Measurements from ENCODE around the gene ACKR1. TPM values are rescaled to one million over a fixed set of nuclear protein-coding genes. Genes with fewer than 3 reads are reported as not detected.

The ACKR1 gene
- total RNA-seq, 2 experiments from 2014 or later: not detected

GRCh38 chr1:159175571-159175970 lies 29.1 kb upstream of the ACKR1 start:
- POLR2A ChIA-PET: no interaction called here
- H3K27ac Mint-ChIP-seq: no peak overlapping the region
- ATAC-seq (ENCODE audit: low read depth): no peak

GRCh38 chr1:159177272-159177907 lies 27.3 kb upstream of the ACKR1 start:
- DNase-seq (no peak), ATAC-seq (ENCODE audit: low read depth) (peak; percentile 58)
- H3K4me3 Mint-ChIP-seq: no peak overlapping the region
- no peaks in the 10 kb centered on the region for H3K9me3 Mint-ChIP-seq
- H3K27me3 Mint-ChIP-seq: peaks cover 36% of the 10 kb centered on the region
- H3K27ac Mint-ChIP-seq: no peak overlapping the region
- POLR2A ChIA-PET: no interaction called here
- no peaks in the 10 kb centered on the region for H3K36me3 Mint-ChIP-seq
- H3K4me1 Mint-ChIP-seq: peaks cover 2% of the 10 kb centered on the region

More at GRCh38 chr1:159175571-159175970, 29.1 kb upstream of the ACKR1 start:
- H3K4me1 Mint-ChIP-seq: peaks cover 5% of the 10 kb centered on the region
- peaks cover 44% of the 10 kb centered on the region for H3K27me3 Mint-ChIP-seq
- H3K9me3 Mint-ChIP-seq: no peaks in the 10 kb centered on the region
- no peak for DNase-seq
- H3K36me3 Mint-ChIP-seq: no peaks in the 10 kb centered on the region
- no peak overlapping the region for H3K4me3 Mint-ChIP-seq

DNA sequence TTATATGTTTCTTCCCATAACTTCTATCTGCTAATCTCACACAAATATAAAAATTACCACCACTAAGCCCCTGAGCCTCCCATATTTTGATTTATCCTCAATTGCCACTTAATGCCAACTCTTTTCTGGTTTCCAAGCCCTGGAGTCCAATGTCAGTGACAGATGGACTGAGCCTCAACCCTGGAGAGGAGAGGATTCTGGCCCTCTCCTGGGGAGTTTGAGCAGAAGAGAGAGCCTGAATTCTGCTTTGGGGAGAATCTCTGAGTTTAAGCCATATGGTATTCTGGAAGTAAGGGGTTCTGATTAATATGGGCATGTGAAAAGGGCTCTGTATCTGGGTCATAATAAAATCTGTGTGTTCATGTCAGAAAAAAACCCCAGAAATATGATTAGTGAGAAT lies 24.8 kb upstream of the ACKR1 start:
- no peaks in the 10 kb centered on the region for H3K36me3 Mint-ChIP-seq
- H3K4me3 Mint-ChIP-seq: no peak overlapping the region
- peaks cover 28% of the 10 kb centered on the region for H3K27me3 Mint-ChIP-seq
- POLR2A ChIA-PET: no interaction called here
- no peak for ATAC-seq (ENCODE audit: low read depth)
- H3K4me1 Mint-ChIP-seq: peaks cover 2% of the 10 kb centered on the region
- no peak for DNase-seq
- H3K27ac Mint-ChIP-seq: no peak overlapping the region
- H3K9me3 Mint-ChIP-seq: no peaks in the 10 kb centered on the region

DNA sequence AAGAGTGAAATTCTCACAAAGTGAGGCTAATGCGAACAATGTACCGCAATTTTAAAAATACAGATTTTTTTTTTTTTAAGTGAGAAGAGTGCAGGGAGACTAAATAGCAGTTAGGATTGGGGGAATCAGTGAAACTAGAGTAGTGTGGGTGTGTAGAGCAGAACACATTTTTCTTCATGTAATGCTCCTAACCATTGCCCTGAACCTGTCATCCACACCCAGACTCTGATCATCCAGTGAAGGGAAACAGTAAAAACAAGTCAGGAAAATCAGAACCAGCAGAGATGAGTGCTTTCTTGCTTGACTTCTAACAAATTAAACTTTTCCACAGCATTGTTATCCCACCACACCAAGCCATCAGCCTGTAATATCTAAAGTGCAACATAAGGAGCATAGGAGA lies 24.2 kb upstream of the ACKR1 start:
- no peak for ATAC-seq (ENCODE audit: low read depth)
- H3K27me3 Mint-ChIP-seq: peaks cover 30% of the 10 kb centered on the region
- no peaks in the 10 kb centered on the region for H3K9me3 Mint-ChIP-seq
- no peak overlapping the region for H3K4me3 Mint-ChIP-seq
- peaks cover 2% of the 10 kb centered on the region for H3K4me1 Mint-ChIP-seq
- no peaks in the 10 kb centered on the region for H3K36me3 Mint-ChIP-seq
- no peak for DNase-seq
- no peak overlapping the region for H3K27ac Mint-ChIP-seq
- POLR2A ChIA-PET: no interaction called here

DNA sequence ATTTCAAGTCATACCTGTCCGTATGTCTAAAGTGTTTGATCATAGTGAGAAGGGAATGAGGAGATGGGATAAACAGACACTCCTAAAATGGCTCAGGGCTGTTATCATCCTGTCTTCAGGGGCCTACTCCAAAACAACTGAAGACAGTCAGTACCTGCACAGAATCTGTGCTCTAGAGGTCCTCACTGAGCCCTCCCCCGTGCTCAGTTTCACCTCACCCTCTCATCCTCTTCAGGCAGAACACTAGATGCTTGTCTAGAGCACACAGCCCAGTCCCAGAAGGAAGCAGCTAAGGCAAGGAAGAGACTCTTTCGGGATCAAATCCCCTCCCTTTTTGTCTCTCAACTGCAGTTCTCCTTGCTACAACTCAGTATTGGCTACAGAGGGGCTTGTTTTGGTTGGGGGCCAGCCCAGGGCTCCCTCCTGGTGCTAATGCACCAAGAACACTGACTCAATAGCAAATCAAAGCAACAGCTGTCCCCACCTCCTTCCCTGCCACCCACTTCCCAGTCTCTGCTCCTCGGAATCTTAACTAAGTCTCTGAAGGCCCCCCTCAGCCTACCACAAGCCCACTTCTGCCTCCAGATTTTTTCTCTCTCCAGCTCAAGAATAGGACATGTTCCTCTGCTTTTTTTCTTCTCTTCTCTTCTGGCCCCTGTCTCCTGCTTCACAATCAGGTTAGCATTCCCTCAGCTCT lies 23.2 kb upstream of the ACKR1 start:
- ATAC-seq (ENCODE audit: low read depth) (no peak), DNase-seq (no peak)
- Mint-ChIP-seq H3K27me3 (peaks cover 28% of the 10 kb centered on the region), H3K36me3 (no peaks in the 10 kb centered on the region), H3K9me3 (no peaks in the 10 kb centered on the region), H3K27ac (no peak overlapping the region), H3K4me1 (peaks cover 2% of the 10 kb centered on the region), H3K4me3 (no peak overlapping the region)
- POLR2A ChIA-PET: no interaction called here

GRCh38 chr1:159184201-159184600 lies 20.5 kb upstream of the ACKR1 start:
- no peaks in the 10 kb centered on the region for H3K9me3 Mint-ChIP-seq
- no peak overlapping the region for H3K4me3 Mint-ChIP-seq
- H3K27me3 Mint-ChIP-seq: peaks cover 50% of the 10 kb centered on the region
- DNase-seq: no peak
- H3K36me3 Mint-ChIP-seq: no peaks in the 10 kb centered on the region
- no peaks in the 10 kb centered on the region for H3K4me1 Mint-ChIP-seq
- POLR2A ChIA-PET: no interaction called here
- no peak overlapping the region for H3K27ac Mint-ChIP-seq
- no peak for ATAC-seq (ENCODE audit: low read depth)

DNA sequence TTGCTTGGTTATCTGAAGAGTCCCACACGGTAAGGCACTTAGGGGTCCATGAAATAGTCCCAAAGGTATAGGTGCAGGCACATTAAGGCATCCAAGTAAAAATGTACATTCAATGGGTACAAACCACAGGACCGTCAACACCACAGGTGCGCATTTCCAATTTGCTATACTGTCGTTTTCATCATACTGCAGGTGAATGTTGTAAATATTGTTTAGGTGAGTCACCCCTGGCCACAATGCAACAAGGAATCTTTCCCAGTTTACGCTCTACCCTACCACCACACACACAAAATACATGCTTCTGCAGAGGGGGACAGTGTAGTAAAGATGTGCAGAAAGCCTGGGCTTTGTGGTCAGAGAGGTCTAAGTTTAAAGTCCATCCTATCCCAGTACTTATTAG lies 19.6 kb upstream of the ACKR1 start:
- Mint-ChIP-seq H3K4me1 (no peaks in the 10 kb centered on the region), H3K36me3 (no peaks in the 10 kb centered on the region), H3K27ac (no peak overlapping the region), H3K4me3 (no peak overlapping the region), H3K27me3 (peaks cover 57% of the 10 kb centered on the region), H3K9me3 (no peaks in the 10 kb centered on the region)
- DNase-seq (no peak), ATAC-seq (ENCODE audit: low read depth) (no peak)
- POLR2A ChIA-PET: no interaction called here

DNA sequence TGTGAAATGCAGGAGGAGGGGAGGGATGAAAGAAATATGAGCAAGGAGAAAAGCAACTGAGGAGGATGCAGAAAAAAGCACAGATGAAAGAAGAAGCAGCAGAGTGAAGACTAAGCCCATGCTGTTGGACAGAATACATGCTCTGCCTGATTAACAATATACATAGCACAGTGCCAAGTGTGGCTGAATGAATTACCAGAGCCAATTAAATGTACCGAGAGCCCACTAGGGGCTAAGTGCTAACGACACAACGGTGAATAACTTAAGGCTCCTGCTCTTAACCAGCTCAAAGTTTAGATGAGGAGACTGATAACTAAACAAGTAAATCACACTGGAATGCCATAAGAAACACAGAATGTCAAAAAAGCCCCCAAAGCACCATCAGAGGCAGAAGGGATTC lies 17.6 kb upstream of the ACKR1 start:
- DNase-seq (no peak), ATAC-seq (ENCODE audit: low read depth) (no peak)
- Mint-ChIP-seq H3K4me3 (no peak overlapping the region), H3K36me3 (no peaks in the 10 kb centered on the region), H3K27me3 (peaks cover 59% of the 10 kb centered on the region), H3K4me1 (no peaks in the 10 kb centered on the region), H3K9me3 (no peaks in the 10 kb centered on the region), H3K27ac (no peak overlapping the region)
- POLR2A ChIA-PET: no interaction called here

DNA sequence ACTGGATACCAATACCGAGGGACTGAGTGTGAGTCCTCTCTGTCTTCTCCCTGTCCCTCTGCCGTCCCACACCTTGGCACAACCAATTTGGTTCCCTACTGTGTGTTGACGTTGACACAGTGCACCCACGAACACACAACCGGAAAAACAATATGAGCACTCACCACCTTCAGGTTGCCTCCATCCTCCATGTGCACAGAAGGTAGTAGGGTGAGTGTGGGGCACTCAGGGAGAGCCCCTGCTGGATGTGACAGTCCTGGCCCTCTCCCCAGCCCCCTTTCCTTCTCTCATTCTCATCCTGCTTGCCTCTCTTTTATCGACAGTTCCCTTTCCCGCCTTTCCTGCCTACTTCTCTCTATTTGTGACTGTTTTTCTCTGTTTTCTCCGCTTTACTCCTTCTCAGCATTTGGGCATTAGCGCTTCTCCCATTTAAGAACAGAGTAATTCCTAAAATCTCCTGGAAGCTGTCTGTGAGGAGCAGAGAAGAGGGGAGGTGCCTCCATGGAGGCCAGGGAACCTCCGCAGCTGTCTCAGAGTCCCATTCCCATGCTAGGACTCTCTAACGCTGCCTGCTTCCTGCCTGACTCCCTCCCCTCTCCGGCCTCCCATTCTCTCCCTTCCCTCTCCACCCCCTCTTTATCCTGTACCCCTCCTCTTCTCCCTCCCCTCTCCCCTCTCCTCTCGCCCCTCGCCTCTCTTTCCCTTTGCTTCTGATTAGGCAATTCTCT lies 16.9 kb upstream of the ACKR1 start:
- Mint-ChIP-seq H3K4me3 (no peak overlapping the region), H3K9me3 (no peaks in the 10 kb centered on the region), H3K36me3 (no peaks in the 10 kb centered on the region), H3K27ac (no peak overlapping the region), H3K27me3 (peaks cover 59% of the 10 kb centered on the region), H3K4me1 (no peaks in the 10 kb centered on the region)
- no peak for DNase-seq
- no peak for ATAC-seq (ENCODE audit: low read depth)
- POLR2A ChIA-PET: no interaction called here

- H3K27me3 Mint-ChIP-seq: peaks cover 56% of the 10 kb centered on the region
- H3K4me1 Mint-ChIP-seq: no peaks in the 10 kb centered on the region
- no peaks in the 10 kb centered on the region for H3K36me3 Mint-ChIP-seq
- POLR2A ChIA-PET: no interaction called here
- H3K9me3 Mint-ChIP-seq: no peaks in the 10 kb centered on the region
- no peak overlapping the region for H3K27ac Mint-ChIP-seq
- H3K4me3 Mint-ChIP-seq: no peak overlapping the region
- ATAC-seq (ENCODE audit: low read depth): no peak
- no peak for DNase-seq
Measured at GRCh38 chr1:159188375-159188788, 16.3 kb upstream of the ACKR1 start.

- H3K9me3 Mint-ChIP-seq: no peaks in the 10 kb centered on the region
- no peaks in the 10 kb centered on the region for H3K4me1 Mint-ChIP-seq
- H3K36me3 Mint-ChIP-seq: no peaks in the 10 kb centered on the region
- no peak overlapping the region for H3K27ac Mint-ChIP-seq
- DNase-seq: no peak
- POLR2A ChIA-PET: no interaction called here
- H3K4me3 Mint-ChIP-seq: no peak overlapping the region
- H3K27me3 Mint-ChIP-seq: peaks cover 47% of the 10 kb centered on the region
- no peak for ATAC-seq (ENCODE audit: low read depth)
Measured at GRCh38 chr1:159190441-159190840, 14.2 kb upstream of the ACKR1 start.

DNA sequence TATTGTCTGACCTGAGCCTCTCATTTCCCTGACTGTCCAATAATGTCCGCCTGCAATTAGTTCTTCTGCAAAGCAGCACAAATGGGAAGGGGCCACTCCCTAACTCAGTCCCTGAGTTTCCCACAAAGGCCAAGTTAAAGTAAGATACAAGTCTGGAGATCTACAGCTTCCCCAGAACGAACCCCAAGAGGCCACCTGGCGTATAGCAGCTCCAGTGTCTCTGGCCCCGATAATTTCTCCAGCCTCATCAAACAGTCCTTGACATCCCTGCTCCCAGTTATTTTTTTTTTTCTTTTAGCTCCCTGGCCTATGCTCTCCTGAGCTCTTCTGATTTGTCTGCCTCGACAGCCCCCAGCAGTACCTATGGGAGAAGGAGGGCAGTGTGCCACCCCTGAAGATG lies 8.1 kb upstream of the ACKR1 start:
- POLR2A ChIA-PET: no interaction called here
- H3K36me3 Mint-ChIP-seq: no peaks in the 10 kb centered on the region
- H3K9me3 Mint-ChIP-seq: no peaks in the 10 kb centered on the region
- no peak overlapping the region for H3K4me3 Mint-ChIP-seq
- no peak for DNase-seq
- no peak overlapping the region for H3K27ac Mint-ChIP-seq
- no peak for ATAC-seq (ENCODE audit: low read depth)
- H3K27me3 Mint-ChIP-seq: peaks cover 17% of the 10 kb centered on the region
- peaks cover 7% of the 10 kb centered on the region for H3K4me1 Mint-ChIP-seq

- peaks cover 10% of the 10 kb centered on the region for H3K4me1 Mint-ChIP-seq
- no peaks in the 10 kb centered on the region for H3K9me3 Mint-ChIP-seq
- H3K36me3 Mint-ChIP-seq: no peaks in the 10 kb centered on the region
- peaks cover 21% of the 10 kb centered on the region for H3K27me3 Mint-ChIP-seq
- peak; percentile 70 for ATAC-seq (ENCODE audit: low read depth)
- peak; percentile 38 for DNase-seq
- no peak overlapping the region for H3K27ac Mint-ChIP-seq
- POLR2A ChIA-PET: no interaction called here
- no peak overlapping the region for H3K4me3 Mint-ChIP-seq
Measured at GRCh38 chr1:159197561-159198557, 6.8 kb upstream of the ACKR1 start.

All from activated naive CD8-positive, alpha-beta T cell treated with anti-CD3 and anti-CD28 coated beads, Interleukin-2, amount 10 ng/mL, durations not matched to agents 7 days and 5 days (primary cell).